Stimulated activated naive CD4-positive, alpha-beta T cell (primary cell): Measurements from ENCODE around the gene VEGFB.

Source experiments
- DNase-seq, 6 experiments: peaks; one replicate each; lab custom pipeline; 2025; lab: John Stamatoyannopoulos, UW

The VEGFB gene

GRCh38 chr11:64246871-64247728 lies 12.7 kb downstream of the VEGFB start, which contains the start of gene PPP1R14B:
PPP1R14B (minus strand) TSS chr11:64246943; CDS start chr11:64246673, 270 bp downstream.
- peak; percentile 48 to 75 (median 63) for DNase-seq

- DNase-seq: no peak
These were observed 13.5 kb downstream of the VEGFB start for GRCh38 chr11:64247729-64248531.

GRCh38 chr11:64248578-64248977 lies 14.2 kb downstream of the VEGFB start:
- DNase-seq: no peak

GRCh38 chr11:64249038-64249437 lies 14.7 kb downstream of the VEGFB start:
- DNase-seq: no peak

- DNase-seq: no peak
These were observed 15.4 kb downstream of the VEGFB start for GRCh38 chr11:64249563-64250414.

GRCh38 chr11:64250415-64251015 lies 16.1 kb downstream of the VEGFB start:
- no peak for DNase-seq

- DNase-seq: peak; percentile 19 to 74 (median 51)
These were observed 16.8 kb downstream of the VEGFB start, which contains the start of gene PLCB3 for GRCh38 chr11:64251016-64251752. PLCB3 (plus strand) TSS chr11:64251530; CDS start chr11:64251650, 120 bp downstream.

- DNase-seq: no peak
These were observed 17.3 kb downstream of the VEGFB start for GRCh38 chr11:64251753-64252002.

- no peak for DNase-seq
These were observed 17.9 kb downstream of the VEGFB start for GRCh38 chr11:64252003-64252872.

GRCh38 chr11:64253043-64253442 lies 18.7 kb downstream of the VEGFB start:
- DNase-seq: no peak

- DNase-seq: no peak
These were observed 19.1 kb downstream of the VEGFB start for GRCh38 chr11:64253481-64253880.

GRCh38 chr11:64254326-64254725 lies 19.9 kb downstream of the VEGFB start:
- no peak for DNase-seq

- no peak for DNase-seq
These were observed 21.0 kb downstream of the VEGFB start for GRCh38 chr11:64255135-64256128.

- DNase-seq: no peak
These were observed 21.9 kb downstream of the VEGFB start for GRCh38 chr11:64256300-64256699.

GRCh38 chr11:64258356-64258755 lies 24.0 kb downstream of the VEGFB start:
- DNase-seq: no peak

- DNase-seq: no peak
These were observed 24.7 kb downstream of the VEGFB start for GRCh38 chr11:64258946-64259532.

- DNase-seq: no peak
These were observed 25.2 kb downstream of the VEGFB start for GRCh38 chr11:64259533-64260067.

GRCh38 chr11:64260147-64260708 lies 25.8 kb downstream of the VEGFB start:
- DNase-seq: no peak
